Measurements from ENCODE around the gene PIK3C3.

Gene PIK3C3

GRCh38 chr18:41954827-41955613 is at the start of gene PIK3C3:
TSS of gene PIK3C3 (plus strand) at chr18:41955234. CDS start at chr18:41955292, 58 bp downstream.
- peak; percentile 98 for DNase-seq

- DNase-seq, result no peak
These were observed 49.1 kb upstream of the PIK3C3 start for GRCh38 chr18:41905786-41906527.

- DNase-seq, result peak; percentile 76
These were observed 48.4 kb upstream of the PIK3C3 start for GRCh38 chr18:41906528-41907146.

- DNase-seq, result peak; percentile 33
These were observed 37.9 kb upstream of the PIK3C3 start for GRCh38 chr18:41917181-41917580.

GRCh38 chr18:41921770-41922169 is 33.3 kb upstream of the PIK3C3 start:
- no peak for DNase-seq

GRCh38 chr18:41922176-41922575 is 32.9 kb upstream of the PIK3C3 start:
- no peak for DNase-seq

- DNase-seq, result no peak
These were observed 32.2 kb upstream of the PIK3C3 start for GRCh38 chr18:41922841-41923240.

- no peak for DNase-seq
These were observed 31.6 kb upstream of the PIK3C3 start for GRCh38 chr18:41923446-41923845.

GRCh38 chr18:41928581-41928980 is 26.5 kb upstream of the PIK3C3 start:
- DNase-seq, result no peak

GRCh38 chr18:41932899-41933298 is 22.1 kb upstream of the PIK3C3 start:
- no peak for DNase-seq

- no peak for DNase-seq
These were observed 21.3 kb upstream of the PIK3C3 start for GRCh38 chr18:41933778-41934177.

- no peak for DNase-seq
These were observed 18.4 kb upstream of the PIK3C3 start for GRCh38 chr18:41936471-41937134.

- peak; percentile 97 for DNase-seq
These were observed 16.6 kb upstream of the PIK3C3 start for GRCh38 chr18:41938445-41938844.

- peak; percentile 56 for DNase-seq
These were observed 15.7 kb upstream of the PIK3C3 start for GRCh38 chr18:41939326-41939725.

GRCh38 chr18:41940506-41941215 is 14.4 kb upstream of the PIK3C3 start:
- DNase-seq, result peak; percentile 96

- DNase-seq, result no peak
These were observed 12.8 kb upstream of the PIK3C3 start for GRCh38 chr18:41942254-41942653.

GRCh38 chr18:41948544-41949110 is 6.4 kb upstream of the PIK3C3 start:
- DNase-seq, result no peak

GRCh38 chr18:41949206-41949920 is 5.7 kb upstream of the PIK3C3 start:
- DNase-seq, result no peak

GRCh38 chr18:41955688-41956087 is 654 bp downstream of the PIK3C3 start:
- DNase-seq, result no peak

GRCh38 chr18:41959045-41959444 is 4.0 kb downstream of the PIK3C3 start:
- DNase-seq, result no peak

GRCh38 chr18:41965634-41966255 is 10.7 kb downstream of the PIK3C3 start:
- DNase-seq, result no peak

Measured in fibroblast of skin of right biceps (primary cell).